K562 (cell line): ENCODE results near the gene SLC29A3. TPM values are rescaled to one million over a fixed set of nuclear protein-coding genes. Genes with fewer than 3 reads are reported as not detected.

Experiments used
- ATAC-seq: fragments of 200-7000 bp; cut with Tn5 transposase; 3 replicates; pipeline ENCODE4 v1.9.1; 2020; ENCODE audit warnings: moderate library complexity
- BruUV-seq: library from RNA; stranded (reverse); fragments of 400-500 nt; replicated peaks from 2 replicates; lab custom pipeline; 2021; lab: Mats Ljungman, UMichigan
- CTCF ChIA-PET: fragments of 300-600 bp; formaldehyde crosslinking; extraction: SDS; loops from one replicate; lab custom pipeline; 2021; ENCODE audit warnings: low intra/inter-chr PET ratio; lab: Yijun Ruan, JAX
- POLR2A ChIA-PET: fragments of 300-600, 350-650 bp; sonication (Branson Sonifier 250); formaldehyde crosslinking; extraction: SDS; loops from one replicate; lab custom pipeline; 2021; ENCODE audit warnings: antibody characterized with exemption, inconsistent platforms; lab: Yijun Ruan, JAX
- DNase-seq, 4 experiments: peaks; one replicate each; pipeline versions ENCODE4 v3.0.0 to v3.0.0-alpha.2; 2011 to 2018; ENCODE audit warnings: low spot score in 3 of 4, mixed read lengths in 3 of 4; ENCODE audit errors: extremely low read depth in 1 of 4
- FAIRE-seq: peaks from 2 replicates; lab custom pipeline; 2011; peaks lifted over from hg19 to GRCh38; lab: Jason Lieb, UNC
- H2AFZ ChIP-seq: 2 replicates; pipeline ENCODE4 v1.6.0; 2011; ENCODE audit warnings: low read depth, low read length, control low read depth, inconsistent platforms
- H3K27ac ChIP-seq: fragments of 200-600 bp; 3 replicates; pipeline ENCODE4 v1.8.0; 2011; ENCODE audit warnings: low read depth, mild to moderate bottlenecking, control low read depth, inconsistent platforms, low read length, moderate library complexity, mixed read lengths; ENCODE audit errors: extremely low read depth
- H3K27me3 ChIP-seq, 2 experiments: fragments of 300-600 bp in 1 of 2; 2 replicates in 1 of 2; 3 replicates in 1 of 2; pipeline versions ENCODE4 v1.6.0 to v1.8.0; 2011; ENCODE audit warnings: inconsistent platforms in 2 of 2, low read length in 2 of 2, mild to moderate bottlenecking in 1 of 2, mixed read lengths in 1 of 2, moderate library complexity in 1 of 2; ENCODE audit not compliant: control insufficient read depth in 2 of 2, insufficient read depth in 2 of 2
- H3K36me3 ChIP-seq: fragments of 300-600 bp; 3 replicates; pipeline ENCODE4 v1.8.0; 2011; ENCODE audit warnings: mild to moderate bottlenecking, low read length, inconsistent platforms; ENCODE audit not compliant: control insufficient read depth, insufficient read depth
- H3K4me1 ChIP-seq, 2 experiments: fragments of 200-600 bp in 1 of 2; replicated peaks in 1 of 2; 2 replicates in 1 of 2; 3 replicates in 1 of 2; pipeline versions ENCODE4 v1.5.1 to v1.8.0; 2011; ENCODE audit warnings: inconsistent platforms in 2 of 2, low read length in 2 of 2, mild to moderate bottlenecking in 1 of 2, mixed read lengths in 1 of 2, moderate library complexity in 1 of 2; ENCODE audit not compliant: control insufficient read depth in 2 of 2, insufficient read depth in 2 of 2
- H3K4me2 ChIP-seq: 2 replicates; pipeline ENCODE4 v1.6.1; 2011; ENCODE audit warnings: low read length, control low read depth, inconsistent platforms, mixed read lengths; ENCODE audit not compliant: insufficient read depth
- H3K4me3 ChIP-seq: fragments of 200-600 bp; sonication (generic), shearing (Covaris generic); 2 replicates; pipeline ENCODE4 v1.5.1; 2016; ENCODE audit warnings: control low read depth, inconsistent platforms
- H3K79me2 ChIP-seq: fragments of 200-600 bp; 3 replicates; pipeline ENCODE4 v1.8.0; 2011; ENCODE audit warnings: low read length, inconsistent platforms; ENCODE audit not compliant: control insufficient read depth, insufficient read depth
- H3K9ac ChIP-seq, 2 experiments: 2 replicates each; pipeline versions ENCODE4 v1.6.0 to v1.6.1; 2011; ENCODE audit warnings: low read depth in 2 of 2, low read length in 2 of 2, control low read depth in 1 of 2, inconsistent platforms in 1 of 2, mild to moderate bottlenecking in 1 of 2, mixed read lengths in 1 of 2; ENCODE audit not compliant: insufficient read depth in 1 of 2
- H3K9me1 ChIP-seq: one replicate; pipeline ENCODE4 v1.6.0; 2011; ENCODE audit warnings: inconsistent platforms, mild to moderate bottlenecking, low read length, moderate library complexity; ENCODE audit not compliant: control insufficient read depth, insufficient read depth
- H3K9me3 ChIP-seq: replicated peaks from 2 replicates; pipeline ENCODE4 v1.5.1; 2011; ENCODE audit warnings: low read depth, low read length, inconsistent platforms; ENCODE audit not compliant: control insufficient read depth, insufficient read depth
- H4K20me1 ChIP-seq: replicated peaks from 2 replicates; pipeline ENCODE4 v1.6.1; 2011; ENCODE audit warnings: low read length, inconsistent platforms, mixed read lengths; ENCODE audit not compliant: control insufficient read depth, insufficient read depth
- NFIC ChIP-seq: fragments of 450-650 bp; IDR thresholded peaks from 2 replicates; pipeline ENCODE4 v1.6.1; 2017; ENCODE audit warnings: mild to moderate bottlenecking, inconsistent platforms
- NUFIP1 ChIP-seq: fragments of 450-650 bp; IDR thresholded peaks from 2 replicates; pipeline ENCODE4 v1.6.1; 2018; ENCODE audit not compliant: partially characterized antibody
- WGBS: fragments of 100-300 bp; shearing (Covaris generic); methylation state at CpG from one replicate; pipeline ENCODE4 v1.1.6; 2016; ENCODE audit warnings: low coverage, mixed read lengths; ENCODE audit not compliant: insufficient coverage; ENCODE audit errors: missing lambda C conversion rate; 5-methylcytosine and 5-hydroxymethylcytosine counted together
- in situ Hi-C: fragments of 300-500 bp; cut with MboI; formaldehyde crosslinking; loops from 4 replicates; pipeline ENCODE4 v1.15.0; 2018; ENCODE audit warnings: inconsistent platforms, mixed read lengths
- intact Hi-C: fragments of 100-400 bp; cut with micrococcal nuclease; formaldehyde crosslinking; loops from 2 replicates; pipeline ENCODE4 v1.14.2; 2022
- polyA plus RNA-seq, 8 experiments: library from polyadenylated mRNA; depleted of rRNA in 4 of 8; stranded (reverse) in 5 of 8; unstranded in 3 of 8; fragments of >200 nt; fragmentation: Nextera tagmentation in 2 of 8; fragmentation: Illumina TruSeq in 1 of 8; extraction: Ambion mirVana in 2 of 8; extraction: Trizol in 1 of 8; gene quantifications; 2 replicates each; pipeline versions ENCODE4 v1.2.1 to v1.2.3, GENCODE V29; 2011 to 2014; ENCODE audit warnings: inconsistent platforms in 1 of 8, missing spikeins in 1 of 8
- total RNA-seq, 7 experiments: library from RNA; depleted of rRNA in 6 of 7; stranded (reverse); fragments of >200 nt in 6 of 7; fragmentation: Illumina TruSeq in 2 of 7; extraction: Trizol in 2 of 7; gene quantifications; 2 replicates each; pipeline versions ENCODE4 v1.2.1 to v1.2.3, GENCODE V29; 2011 to 2021; ENCODE audit warnings: low replicate concordance in 1 of 7
- TF ChIP-seq, protein P1 (sequence below): fragments of 450-650 bp; IDR thresholded peaks from one replicate; pipeline ENCODE4 v1.6.1; 2018; ENCODE audit warnings: mild to moderate bottlenecking, moderate library complexity; ENCODE audit not compliant: partially characterized antibody
- TF ChIP-seq, protein P2 (sequence below): sonication (generic); formaldehyde crosslinking; IDR thresholded peaks from 2 replicates; pipeline ENCODE4 v1.8.0; 2022; ENCODE audit warnings: mild to moderate bottlenecking, missing genetic modification reagents

The SLC29A3 gene
- total and polyA plus RNA-seq, 9 of the 15 experiments (the other 6 are each of a cell fraction or from before 2014, with no cell fraction given), result 2.1 to 10.7 (median 4.6) TPM

DNA sequence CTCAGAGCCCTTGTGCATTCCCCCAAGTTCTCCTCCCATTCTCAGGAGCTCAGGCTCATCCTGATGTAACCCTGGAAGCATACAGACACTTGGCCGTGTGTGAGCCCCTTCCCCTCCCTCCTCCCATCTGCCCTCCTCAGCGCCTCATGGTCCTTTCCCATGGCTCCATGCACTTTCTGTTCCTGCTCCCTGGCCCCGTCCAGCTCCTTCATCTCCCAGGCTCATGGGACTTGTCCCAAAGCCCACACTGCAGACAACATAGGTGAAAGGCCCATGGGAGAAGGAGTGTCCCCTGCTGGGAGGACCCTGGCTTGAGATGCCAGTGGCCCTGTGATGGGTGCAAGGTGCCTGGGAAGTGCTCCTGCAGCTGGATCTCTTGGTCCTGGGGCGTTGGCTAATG lies 24.2 kb upstream of the SLC29A3 start:
- Histone ChIP-seq H2AFZ (no peak overlapping the region), H3K9ac (no peak overlapping the region), H3K9me3 (no peaks in the 10 kb centered on the region), H3K4me2 (no peak overlapping the region), H4K20me1 (peaks cover 2% of the 10 kb centered on the region; the same call in 1 of the 2 replicates), H3K4me1 (peaks cover 3 to 18% of the 10 kb centered on the region in 2 experiments; a peak in 4 of 5 replicates), H3K27me3 (peaks cover 0 to 27% of the 10 kb centered on the region in 2 experiments; a peak in 2 of 5 replicates), H3K27ac (no peak overlapping the region), H3K4me3 (no peak overlapping the region), H3K79me2 (no peaks in the 10 kb centered on the region), H3K36me3 (no peaks in the 10 kb centered on the region), H3K9me1 (no peaks in the 10 kb centered on the region)
- POLR2A ChIA-PET, result no interaction called here
- in situ Hi-C loops (no loop called here), intact Hi-C loops (no loop called here)
- no peak for ATAC-seq
- WGBS, result 24% methylated on average over 4 of the region's 4 CpGs
- BruUV-seq, result no TSS peak
- no peak for FAIRE-seq
- TF ChIP-seq, protein P1, sequence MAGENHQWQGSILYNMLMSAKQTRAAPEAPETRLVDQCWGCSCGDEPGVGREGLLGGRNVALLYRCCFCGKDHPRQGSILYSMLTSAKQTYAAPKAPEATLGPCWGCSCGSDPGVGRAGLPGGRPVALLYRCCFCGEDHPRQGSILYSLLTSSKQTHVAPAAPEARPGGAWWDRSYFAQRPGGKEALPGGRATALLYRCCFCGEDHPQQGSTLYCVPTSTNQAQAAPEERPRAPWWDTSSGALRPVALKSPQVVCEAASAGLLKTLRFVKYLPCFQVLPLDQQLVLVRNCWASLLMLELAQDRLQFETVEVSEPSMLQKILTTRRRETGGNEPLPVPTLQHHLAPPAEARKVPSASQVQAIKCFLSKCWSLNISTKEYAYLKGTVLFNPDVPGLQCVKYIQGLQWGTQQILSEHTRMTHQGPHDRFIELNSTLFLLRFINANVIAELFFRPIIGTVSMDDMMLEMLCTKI, result no peak
- TF ChIP-seq NUFIP1, result no peak
- TF ChIP-seq NFIC, result 0 out of 2 replicates have a peak, but pooled peaks have one; percentile 22
- TF ChIP-seq, protein P2, sequence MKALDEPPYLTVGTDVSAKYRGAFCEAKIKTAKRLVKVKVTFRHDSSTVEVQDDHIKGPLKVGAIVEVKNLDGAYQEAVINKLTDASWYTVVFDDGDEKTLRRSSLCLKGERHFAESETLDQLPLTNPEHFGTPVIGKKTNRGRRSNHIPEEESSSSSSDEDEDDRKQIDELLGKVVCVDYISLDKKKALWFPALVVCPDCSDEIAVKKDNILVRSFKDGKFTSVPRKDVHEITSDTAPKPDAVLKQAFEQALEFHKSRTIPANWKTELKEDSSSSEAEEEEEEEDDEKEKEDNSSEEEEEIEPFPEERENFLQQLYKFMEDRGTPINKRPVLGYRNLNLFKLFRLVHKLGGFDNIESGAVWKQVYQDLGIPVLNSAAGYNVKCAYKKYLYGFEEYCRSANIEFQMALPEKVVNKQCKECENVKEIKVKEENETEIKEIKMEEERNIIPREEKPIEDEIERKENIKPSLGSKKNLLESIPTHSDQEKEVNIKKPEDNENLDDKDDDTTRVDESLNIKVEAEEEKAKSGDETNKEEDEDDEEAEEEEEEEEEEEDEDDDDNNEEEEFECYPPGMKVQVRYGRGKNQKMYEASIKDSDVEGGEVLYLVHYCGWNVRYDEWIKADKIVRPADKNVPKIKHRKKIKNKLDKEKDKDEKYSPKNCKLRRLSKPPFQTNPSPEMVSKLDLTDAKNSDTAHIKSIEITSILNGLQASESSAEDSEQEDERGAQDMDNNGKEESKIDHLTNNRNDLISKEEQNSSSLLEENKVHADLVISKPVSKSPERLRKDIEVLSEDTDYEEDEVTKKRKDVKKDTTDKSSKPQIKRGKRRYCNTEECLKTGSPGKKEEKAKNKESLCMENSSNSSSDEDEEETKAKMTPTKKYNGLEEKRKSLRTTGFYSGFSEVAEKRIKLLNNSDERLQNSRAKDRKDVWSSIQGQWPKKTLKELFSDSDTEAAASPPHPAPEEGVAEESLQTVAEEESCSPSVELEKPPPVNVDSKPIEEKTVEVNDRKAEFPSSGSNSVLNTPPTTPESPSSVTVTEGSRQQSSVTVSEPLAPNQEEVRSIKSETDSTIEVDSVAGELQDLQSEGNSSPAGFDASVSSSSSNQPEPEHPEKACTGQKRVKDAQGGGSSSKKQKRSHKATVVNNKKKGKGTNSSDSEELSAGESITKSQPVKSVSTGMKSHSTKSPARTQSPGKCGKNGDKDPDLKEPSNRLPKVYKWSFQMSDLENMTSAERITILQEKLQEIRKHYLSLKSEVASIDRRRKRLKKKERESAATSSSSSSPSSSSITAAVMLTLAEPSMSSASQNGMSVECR (CRISPR knock-in tag), result no peak
- DNase-seq, result no peak
- CTCF ChIA-PET, result no interaction called here
